ENCODE measurements around the gene CDKN1B. TPM values are rescaled to one million over a fixed set of nuclear protein-coding genes. Genes with fewer than 3 reads are reported as not detected.

The CDKN1B gene
- total and polyA plus RNA-seq, 2 experiments from 2014 or later = 9.3 to 27.9 TPM

GRCh38 chr12:12731785-12732184, 14.6 kb downstream of the CDKN1B start (continued):
- TF ChIP-seq CTCF (conservative IDR thresholded peaks at IDR 0.05; ENCODE audit: low read depth in 2 of 2) = no peak
- TF ChIP-seq JUNB (IDR thresholded peaks at IDR 0.05; ENCODE audit: unreplicated experiment) = no peak
- no peak for TF ChIP-seq ZNF114 (CRISPR knock-in tag; IDR thresholded peaks at IDR 0.05)

GRCh38 chr12:12733118-12733517, 15.9 kb downstream of the CDKN1B start:
- no peak for ATAC-seq
- no peak for DNase-seq (ENCODE audit: low spot score)
- Histone ChIP-seq H3K4me2 (no peak overlapping the region), H3K27ac (ENCODE audit: low read depth) (no peak overlapping the region), H2AFZ (no peak overlapping the region), H3K36me3 (ENCODE audit: insufficient read depth) (no peaks in the 10 kb centered on the region), H3K79me2 (replicated peaks; ENCODE audit: insufficient read depth) (no peaks in the 10 kb centered on the region), H3K4me3 (no peak overlapping the region), H3K9me2 (ENCODE audit: insufficient read depth) (no peaks in the 10 kb centered on the region), H3K4me1 (ENCODE audit: insufficient read depth) (no peaks in the 10 kb centered on the region), H4K20me1 (replicated peaks; ENCODE audit: insufficient read depth) (no peaks in the 10 kb centered on the region), H3K27me3 (ENCODE audit: insufficient read depth) (no peaks in the 10 kb centered on the region), H3F3A (replicated peaks; ENCODE audit: low read depth) (0 out of 2 replicates have a peak, but pooled peaks cover 4% of the 10 kb centered on the region)
- no peaks in the 10 kb centered on the region; the same call in 2 of the 3 replicates for H3K36me3 Mint-ChIP-seq (ENCODE audit: low read depth)
- H3K27me3 Mint-ChIP-seq (ENCODE audit: insufficient read depth, low read depth, poor library complexity) = peaks cover 7% of the 10 kb centered on the region
- H3K27ac Mint-ChIP-seq = no peak overlapping the region
- peaks cover 17% of the 10 kb centered on the region for H3K4me1 Mint-ChIP-seq
- H3K4me3 Mint-ChIP-seq = no peak overlapping the region
- no peaks in the 10 kb centered on the region for H3K9me3 Mint-ChIP-seq
- no peak for TF ChIP-seq ZNF114 (CRISPR knock-in tag; IDR thresholded peaks at IDR 0.05)
- TF ChIP-seq CTCF (conservative IDR thresholded peaks at IDR 0.05; ENCODE audit: low read depth in 2 of 2) = no peak
- TF ChIP-seq REST (IDR thresholded peaks at IDR 0.05; ENCODE audit: unreplicated experiment) = no peak
- TF ChIP-seq JUNB (IDR thresholded peaks at IDR 0.05; ENCODE audit: unreplicated experiment) = no peak
- TF ChIP-seq POLR2AphosphoS5 (IDR thresholded peaks at IDR 0.05; ENCODE audit: low read depth) = no peak
- TF ChIP-seq ZNF462 (CRISPR knock-in tag; IDR thresholded peaks at IDR 0.05) = no peak
- no peak for TF ChIP-seq NANOG (IDR thresholded peaks at IDR 0.05; ENCODE audit: borderline replicate concordance)
- TF ChIP-seq EZH2 (IDR thresholded peaks at IDR 0.05; ENCODE audit: low read depth, unreplicated experiment) = no peak
- TF ChIP-seq ETS1 (IDR thresholded peaks at IDR 0.05) = no peak
- no peak for TF ChIP-seq ZNF331 (CRISPR knock-in tag; IDR thresholded peaks at IDR 0.05; ENCODE audit: low read depth)

All from GM23338 (cell line).